NCI-H1092 (cell line): ENCODE results near the gene GEMIN7.

Source experiments
- DNase-seq: peaks from one replicate; lab custom pipeline; 2025; lab: John Stamatoyannopoulos, UW

GEMIN7 gene

GRCh38 chr19:45079063-45079910 lies at the start of gene GEMIN7:
GEMIN7 (plus strand) TSS chr19:45079260; CDS start chr19:45090115, 10,855 bp downstream.
- peak; percentile 18 for DNase-seq

- DNase-seq, result no peak
These were observed 48.2 kb upstream of the GEMIN7 start for GRCh38 chr19:45030825-45031224.

- DNase-seq, result no peak
These were observed 46.6 kb upstream of the GEMIN7 start for GRCh38 chr19:45032421-45032820.

- DNase-seq, result no peak
These were observed 43.3 kb upstream of the GEMIN7 start for GRCh38 chr19:45035755-45036154.

GRCh38 chr19:45037393-45038169 lies 41.5 kb upstream of the GEMIN7 start:
- no peak for DNase-seq

- peak; percentile 75 for DNase-seq
These were observed 39.8 kb upstream of the GEMIN7 start, which contains the start of gene CLASRP for GRCh38 chr19:45038931-45039893. CLASRP (plus strand) TSS chr19:45039045; CDS start chr19:45040213, 1,168 bp downstream.

- DNase-seq, result no peak
These were observed 38.8 kb upstream of the GEMIN7 start for GRCh38 chr19:45040059-45040771.

GRCh38 chr19:45041125-45041524 lies 37.9 kb upstream of the GEMIN7 start:
- DNase-seq, result no peak

GRCh38 chr19:45045671-45046353 lies 33.2 kb upstream of the GEMIN7 start:
- no peak for DNase-seq

GRCh38 chr19:45046355-45046754 lies 32.7 kb upstream of the GEMIN7 start:
- DNase-seq, result no peak

GRCh38 chr19:45047188-45047797 lies 31.8 kb upstream of the GEMIN7 start:
- DNase-seq, result no peak

GRCh38 chr19:45049073-45049736 lies 29.9 kb upstream of the GEMIN7 start:
- no peak for DNase-seq

GRCh38 chr19:45050036-45050435 lies 29.0 kb upstream of the GEMIN7 start:
- no peak for DNase-seq

- no peak for DNase-seq
These were observed 27.0 kb upstream of the GEMIN7 start for GRCh38 chr19:45051929-45052579.

GRCh38 chr19:45056831-45057230 lies 22.2 kb upstream of the GEMIN7 start:
- DNase-seq, result no peak

GRCh38 chr19:45057444-45057843 lies 21.6 kb upstream of the GEMIN7 start:
- no peak for DNase-seq

- DNase-seq, result no peak
These were observed 20.4 kb upstream of the GEMIN7 start for GRCh38 chr19:45058622-45059159.

GRCh38 chr19:45059258-45059965 lies 19.6 kb upstream of the GEMIN7 start:
- DNase-seq, result peak; percentile 17
